NCI-H510A treated with DMSO at 0.1 percent for 48 hours (cell line): ENCODE data around the gene SLC35F3.
"Not testable (repeated sequence)": the region's sequence is repeated elsewhere in the genome, so short reads cannot be mapped to it uniquely, and the experiment has no call there.

ENCODE experiments used
- DNase-seq: peaks from one replicate; lab custom pipeline; 2025; lab: John Stamatoyannopoulos, UW

Gene SLC35F3

GRCh38 chr1:234226113-234226818 lies 321.8 kb downstream of the SLC35F3 start:
- no peak for DNase-seq

GRCh38 chr1:234226819-234227165 lies 322.3 kb downstream of the SLC35F3 start:
- no peak for DNase-seq

GRCh38 chr1:234229581-234230387 lies 325.3 kb downstream of the SLC35F3 start:
- DNase-seq, result no peak

- DNase-seq, result peak; percentile 75
Observed at GRCh38 chr1:234230414-234230862, 326.0 kb downstream of the SLC35F3 start.

GRCh38 chr1:234231061-234231892 lies 326.8 kb downstream of the SLC35F3 start:
- DNase-seq, result no peak

DNA sequence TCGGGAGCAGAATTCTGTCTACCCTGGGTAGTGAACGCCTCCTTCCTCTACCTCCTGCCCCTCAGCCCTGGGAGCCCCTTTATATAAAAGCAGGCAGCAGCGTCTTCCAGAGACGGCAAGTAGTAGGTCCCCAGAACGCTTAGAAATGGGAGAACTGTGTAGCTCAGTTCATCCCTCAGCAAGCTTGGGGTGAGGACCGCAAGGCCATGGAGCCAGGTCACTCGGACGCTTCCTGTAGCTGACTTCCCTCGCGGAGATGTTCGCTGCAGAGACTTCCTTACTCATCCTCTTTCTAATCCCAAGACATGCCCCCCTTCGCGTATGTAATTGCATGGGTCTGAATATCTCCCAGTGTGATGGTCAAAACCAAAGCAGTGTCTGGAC lies 327.4 kb downstream of the SLC35F3 start:
- no peak for DNase-seq

DNA sequence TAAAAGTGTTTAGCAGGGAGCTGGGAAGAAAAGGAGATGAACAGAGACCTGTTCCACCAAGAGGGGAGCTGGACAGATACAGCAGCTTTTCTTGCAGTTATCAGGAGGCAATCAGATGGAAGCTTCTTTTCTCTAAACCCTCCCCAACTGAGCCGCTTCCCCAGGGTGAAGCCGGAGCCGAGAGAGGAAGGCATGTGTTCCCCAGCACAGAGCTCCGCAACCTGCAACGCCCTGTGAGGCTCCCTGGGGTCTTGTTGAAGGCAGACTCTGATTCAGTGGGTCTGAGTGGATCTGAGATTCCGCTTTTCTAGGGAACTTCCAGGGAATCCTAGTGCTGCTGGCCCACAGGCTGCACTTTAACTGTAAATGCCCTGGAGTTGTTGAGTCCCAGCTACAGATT lies 329.7 kb downstream of the SLC35F3 start:
- no peak for DNase-seq

GRCh38 chr1:234235434-234235881 lies 331.0 kb downstream of the SLC35F3 start:
- DNase-seq, result no peak

DNA sequence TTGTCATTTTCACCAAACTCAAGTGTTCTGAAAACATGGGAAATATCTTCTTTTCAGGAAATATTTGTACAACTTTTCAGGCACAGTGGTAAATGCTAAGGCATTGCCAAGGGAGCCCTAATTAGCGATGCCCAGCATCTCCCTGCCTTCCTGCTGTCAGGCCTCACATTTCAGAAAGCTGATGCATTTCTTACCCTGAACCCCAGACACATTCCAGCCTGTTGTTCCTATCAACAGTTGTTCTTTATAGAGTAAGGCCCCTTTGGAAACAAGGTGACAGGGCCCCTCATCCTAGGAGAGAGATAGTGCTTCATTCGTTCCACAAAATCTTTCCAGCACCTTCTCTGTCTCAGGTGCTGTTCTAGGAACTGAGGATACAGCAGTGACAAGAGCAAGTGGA lies 332.9 kb downstream of the SLC35F3 start:
- DNase-seq, result no peak

- no peak for DNase-seq
Observed at GRCh38 chr1:234238060-234238459, 333.6 kb downstream of the SLC35F3 start.

DNA sequence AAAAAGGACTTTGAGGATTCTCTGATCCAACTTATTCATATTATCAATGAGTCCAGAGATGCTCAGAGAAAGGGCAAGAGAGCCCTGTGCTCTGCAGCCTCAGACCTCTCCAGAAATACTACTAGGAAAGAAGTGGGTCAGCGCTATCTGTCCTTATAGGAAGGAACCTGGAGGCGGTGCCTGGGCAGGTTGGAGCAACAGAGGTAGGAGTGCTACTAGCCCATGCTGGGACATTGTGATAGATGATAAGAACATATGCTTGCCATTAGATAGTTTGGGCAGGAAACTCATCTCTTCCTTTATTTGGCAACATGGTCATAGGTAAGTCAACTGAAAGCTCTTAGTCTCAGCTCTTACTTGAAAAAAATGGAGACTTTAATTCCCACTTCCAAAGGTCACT lies 335.0 kb downstream of the SLC35F3 start:
- no peak for DNase-seq

DNA sequence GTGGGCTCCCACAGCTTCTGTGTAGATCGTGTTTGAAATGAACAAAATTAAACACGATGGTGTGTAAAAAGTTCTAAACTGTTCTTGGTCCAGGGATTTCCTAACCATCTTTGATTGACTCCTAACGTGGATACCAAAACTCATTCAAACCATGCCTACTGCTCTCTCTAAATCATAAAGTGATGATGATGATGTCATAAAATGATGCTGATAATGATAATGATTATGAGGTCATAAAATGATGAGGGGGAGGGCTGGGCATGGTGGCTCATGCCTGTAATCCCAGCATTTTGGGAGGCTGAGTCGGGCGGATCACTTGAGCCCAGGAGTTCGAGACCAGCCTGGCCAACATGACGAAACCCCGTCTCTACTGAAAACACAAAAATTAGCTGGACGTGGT lies 335.5 kb downstream of the SLC35F3 start:
- no peak for DNase-seq

- no peak for DNase-seq
Observed at GRCh38 chr1:234240680-234241079, 336.2 kb downstream of the SLC35F3 start.

DNA sequence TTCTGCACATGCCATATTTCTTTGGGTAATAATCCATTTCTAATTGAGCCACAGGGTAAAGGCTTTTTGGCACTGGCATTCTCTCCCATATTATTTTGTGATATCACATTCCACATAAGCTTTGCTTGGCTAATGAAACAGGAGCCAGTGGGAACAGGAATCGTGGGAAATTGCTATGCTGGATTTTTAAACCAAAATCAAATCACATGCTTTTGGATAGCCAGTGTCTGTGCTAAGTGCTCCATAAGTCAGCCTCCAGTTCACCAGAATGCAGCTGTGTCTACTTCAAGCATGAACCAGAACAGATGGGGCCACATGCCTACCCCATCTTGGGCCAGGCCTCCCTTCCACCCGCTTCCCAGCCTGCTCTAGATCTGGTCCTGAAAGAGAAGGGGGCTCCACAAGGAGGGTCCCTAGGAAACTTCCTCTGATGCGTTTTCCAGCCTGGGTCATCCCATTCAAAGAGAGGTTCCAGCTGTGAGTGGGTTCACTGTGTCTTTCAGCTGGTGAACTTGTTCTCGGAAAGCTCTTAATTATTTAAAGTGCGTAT lies 337.5 kb downstream of the SLC35F3 start:
- no peak for DNase-seq

GRCh38 chr1:234243521-234244260 lies 339.2 kb downstream of the SLC35F3 start:
- DNase-seq, result no peak

- no peak for DNase-seq
Observed at GRCh38 chr1:234244482-234244881, 340.0 kb downstream of the SLC35F3 start.

DNA sequence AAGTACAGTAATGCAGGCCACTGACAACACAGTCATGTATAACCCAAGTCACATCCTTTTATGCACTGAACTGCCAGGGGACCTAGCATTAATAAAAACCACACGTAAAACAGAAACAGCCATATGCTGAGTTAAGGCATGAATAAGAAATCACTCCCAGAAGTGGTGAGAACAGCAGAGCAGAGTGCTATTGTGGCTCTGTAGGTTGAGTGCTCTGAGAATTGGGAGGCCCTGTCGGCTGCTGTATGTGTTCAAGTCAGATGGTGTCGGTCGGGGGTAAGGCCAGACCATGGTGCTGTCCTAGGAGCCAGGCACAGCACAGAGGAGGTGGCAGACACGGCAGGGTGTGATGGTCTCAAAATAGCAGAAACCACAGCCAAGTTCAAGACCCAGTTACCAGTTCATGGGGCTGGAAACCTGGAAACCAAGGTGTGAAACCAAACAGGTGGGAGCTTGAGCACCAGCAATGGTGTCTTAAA lies 342.2 kb downstream of the SLC35F3 start:
- no peak for DNase-seq

GRCh38 chr1:234247746-234248145 lies 343.3 kb downstream of the SLC35F3 start:
- not testable (repeated sequence) for DNase-seq

GRCh38 chr1:234250747-234251146 lies 346.3 kb downstream of the SLC35F3 start:
- DNase-seq, result no peak

- no peak for DNase-seq
Observed at GRCh38 chr1:234253732-234254131, 349.3 kb downstream of the SLC35F3 start.

GRCh38 chr1:234256359-234256758 lies 351.9 kb downstream of the SLC35F3 start:
- DNase-seq, result no peak
